HT1080 (cell line): ENCODE data around the gene CATSPERZ. TPM values are rescaled to one million over a fixed set of nuclear protein-coding genes. Genes with fewer than 3 reads are reported as not detected.
A peak's percentile ranks its signal among the peaks of the same experiment; 100 is the strongest.

Source experiments
- DNase-seq: peaks from one replicate; pipeline ENCODE4 v3.0.0-alpha.2; 2015; ENCODE audit warnings: low read depth
- total RNA-seq: library from RNA; depleted of rRNA; stranded (reverse); fragments of >200 nt; shearing (Covaris generic); gene quantifications from 2 replicates; pipeline ENCODE4 v1.2.3, GENCODE V29; 2014

CATSPERZ gene
- total RNA-seq, 1 experiment from 2014 or later: 1.2 TPM

DNA sequence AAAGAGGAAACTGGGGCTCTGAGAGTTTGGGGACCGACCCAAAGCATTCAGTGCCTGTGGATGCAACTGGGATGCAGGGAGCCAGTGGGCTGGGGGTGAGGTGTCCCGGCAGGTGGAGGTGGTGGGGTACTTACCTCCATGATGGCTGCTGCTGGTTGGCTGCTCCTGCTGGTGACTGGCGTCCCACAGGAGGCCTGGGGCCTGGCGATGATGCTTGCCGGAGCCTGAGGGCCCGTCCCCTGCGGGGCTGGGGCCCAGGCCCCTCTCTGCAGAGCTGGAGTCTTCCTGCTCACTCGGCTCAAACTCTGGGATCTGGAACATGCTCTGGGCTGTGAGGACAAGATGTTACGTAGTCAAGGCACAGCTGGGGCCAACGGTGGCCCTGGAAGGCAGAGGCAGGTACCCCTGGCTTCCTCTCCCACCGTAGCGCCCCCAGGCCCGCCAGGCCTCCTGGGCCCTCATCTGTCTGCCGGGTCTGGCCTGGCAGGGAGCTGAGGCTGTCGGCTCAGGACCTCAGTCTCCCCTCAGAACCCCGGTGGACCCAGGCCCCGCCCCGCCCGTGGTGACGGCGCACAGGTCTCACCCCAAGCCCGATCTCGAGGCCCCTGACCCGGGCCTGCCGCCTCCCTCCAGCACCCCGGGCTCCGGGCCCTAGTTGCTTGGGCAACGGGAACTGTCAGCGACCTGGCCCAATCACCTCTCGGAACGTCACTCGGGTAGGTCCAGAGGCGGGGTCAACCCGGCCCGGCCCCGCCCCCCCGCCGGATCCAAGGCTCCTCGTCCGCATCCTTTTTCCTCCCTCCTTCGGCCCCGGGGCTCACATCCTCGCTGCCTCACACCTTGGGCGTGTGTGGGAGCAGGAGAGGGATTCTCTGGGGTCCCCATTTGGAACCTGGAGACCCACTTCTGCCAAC lies 15.9 kb upstream of the CATSPERZ start, which contains the start of gene BAD:
TSS of gene BAD (minus strand) at position 618 of the 914 bp plus-strand sequence. CDS start at position 321, 297 bp downstream.
- peak; percentile 90 for DNase-seq

DNA sequence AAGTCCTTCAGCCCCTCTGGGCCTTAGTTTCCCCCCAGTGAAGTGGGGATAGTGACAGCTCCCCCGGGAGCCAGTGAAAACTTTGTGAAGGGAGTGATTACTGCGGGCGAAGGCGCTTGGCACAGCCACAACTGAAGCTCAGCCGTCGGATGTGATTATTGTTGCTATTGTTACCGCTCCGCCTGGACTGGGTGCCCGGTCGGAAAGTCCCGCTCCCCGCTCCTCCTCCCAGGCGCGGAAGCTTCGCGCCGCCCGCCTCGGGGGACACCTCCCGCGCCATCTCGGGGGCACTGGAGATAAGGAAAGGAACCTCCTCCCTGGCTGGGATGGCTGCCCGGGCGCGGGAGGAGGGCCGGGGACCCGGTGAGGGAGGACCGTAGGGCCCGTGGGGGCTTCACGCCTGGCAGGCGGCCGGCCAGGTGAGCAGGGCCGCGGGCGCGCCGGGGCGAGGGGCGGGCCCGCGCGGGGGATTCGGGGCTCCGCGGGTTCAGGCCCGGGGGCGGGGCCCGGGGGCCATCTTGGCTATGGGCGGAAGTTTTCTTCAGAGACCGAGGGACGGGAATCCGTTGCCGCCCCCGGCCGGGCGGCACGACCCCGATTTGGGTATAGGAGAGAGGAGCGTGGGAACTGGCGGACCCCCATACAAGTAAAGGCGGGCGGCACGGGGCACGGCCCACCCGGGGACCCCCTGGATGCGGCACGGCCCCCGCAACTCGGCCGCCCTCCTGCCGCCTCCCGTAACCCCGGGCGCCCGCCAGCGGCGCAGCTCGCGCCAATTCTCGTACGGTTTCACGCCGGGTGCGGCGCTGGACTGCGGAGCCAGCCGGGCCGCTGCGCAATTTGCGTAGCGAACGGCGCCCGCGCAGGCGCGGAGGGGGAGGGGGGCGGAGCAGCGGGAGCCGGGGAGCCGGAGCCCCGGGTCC lies 14.9 kb upstream of the CATSPERZ start, which contains the start of gene GPR137:
TSS of gene GPR137 (plus strand) at position 887 of the 923 bp plus-strand sequence. CDS start 677 bp downstream, outside the sequence.
- DNase-seq: peak; percentile 69

DNA sequence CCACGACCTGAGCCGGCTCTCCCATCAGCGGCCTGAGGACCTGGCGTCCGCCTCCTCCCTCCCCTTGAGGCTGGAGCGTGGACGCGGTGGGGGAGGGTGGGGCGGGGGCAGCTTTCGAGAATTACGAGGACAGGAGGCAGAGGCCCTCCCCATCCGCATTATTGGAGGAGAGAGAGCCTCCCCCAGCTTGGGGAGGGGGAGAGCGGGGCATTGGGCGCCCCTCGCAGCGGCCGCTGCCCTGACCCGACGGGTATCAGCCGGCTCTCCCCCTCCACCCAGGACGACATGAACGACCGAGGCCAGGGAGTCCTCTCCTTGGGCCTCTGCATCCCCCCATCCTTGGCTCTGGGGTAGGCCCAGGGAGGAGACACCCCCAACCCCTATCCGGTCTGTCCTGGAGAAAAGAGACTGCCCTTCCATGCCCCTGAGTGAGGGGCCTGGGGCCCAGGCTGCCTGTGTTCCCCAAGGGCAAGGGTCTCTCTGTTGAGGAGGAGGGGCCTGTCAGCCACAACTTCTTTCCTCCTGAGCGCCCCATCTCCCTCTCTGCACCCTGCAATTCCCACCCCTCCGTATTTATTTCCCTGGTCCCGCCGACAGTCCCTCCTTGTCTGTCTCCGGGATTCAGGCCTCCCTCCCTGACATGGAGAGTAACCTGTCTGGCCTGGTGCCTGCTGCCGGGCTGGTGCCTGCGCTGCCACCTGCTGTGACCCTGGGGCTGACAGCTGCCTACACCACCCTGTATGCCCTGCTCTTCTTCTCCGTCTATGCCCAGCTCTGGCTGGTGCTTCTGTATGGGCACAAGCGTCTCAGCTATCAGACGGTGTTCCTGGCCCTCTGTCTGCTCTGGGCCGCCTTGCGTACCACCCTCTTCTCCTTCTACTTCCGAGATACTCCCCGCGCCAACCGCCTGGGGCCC lies 14.0 kb upstream of the CATSPERZ start:
- peak; percentile 40 for DNase-seq

DNA sequence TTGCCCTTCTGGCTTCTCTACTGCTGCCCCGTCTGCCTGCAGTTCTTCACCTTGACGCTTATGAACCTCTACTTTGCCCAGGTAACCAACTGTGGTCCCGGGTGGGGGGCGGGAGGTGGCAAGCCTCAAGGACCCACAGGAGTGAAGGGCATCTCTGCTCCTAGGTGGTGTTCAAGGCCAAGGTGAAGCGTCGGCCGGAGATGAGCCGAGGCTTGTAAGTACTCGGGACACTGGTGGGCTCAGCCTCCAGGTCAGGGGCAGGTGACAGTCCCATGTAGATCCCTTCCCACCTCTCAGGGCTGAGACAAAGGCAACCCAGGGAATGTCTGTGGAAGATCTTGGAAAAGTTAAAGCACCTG lies 13.4 kb upstream of the CATSPERZ start:
- no peak for DNase-seq

DNA sequence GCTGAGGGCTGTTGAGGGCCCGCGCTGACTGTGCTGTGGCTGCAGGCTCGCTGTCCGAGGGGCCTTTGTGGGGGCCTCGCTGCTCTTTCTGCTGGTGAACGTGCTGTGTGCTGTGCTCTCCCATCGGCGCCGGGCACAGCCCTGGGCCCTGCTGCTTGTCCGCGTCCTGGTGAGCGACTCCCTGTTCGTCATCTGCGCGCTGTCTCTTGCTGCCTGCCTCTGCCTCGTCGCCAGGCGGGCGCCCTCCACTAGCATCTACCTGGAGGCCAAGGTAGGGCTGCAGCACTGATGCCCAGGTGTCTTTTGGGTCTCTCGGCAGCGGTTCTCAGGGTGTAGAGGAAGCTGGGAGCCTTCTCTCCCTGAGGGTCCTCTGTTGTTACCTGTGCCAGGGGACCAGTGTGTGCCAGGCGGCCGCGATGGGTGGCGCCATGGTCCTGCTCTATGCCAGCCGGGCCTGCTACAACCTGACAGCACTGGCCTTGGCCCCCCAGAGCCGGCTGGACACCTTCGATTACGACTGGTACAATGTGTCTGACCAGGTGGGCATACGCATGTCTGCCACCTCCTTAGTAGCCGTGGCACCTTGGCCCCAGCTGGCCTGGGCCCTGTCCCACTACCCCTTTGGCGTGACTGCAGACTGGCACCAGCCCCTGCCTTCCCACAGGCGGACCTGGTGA lies 12.3 kb upstream of the CATSPERZ start:
- DNase-seq: no peak

DNA sequence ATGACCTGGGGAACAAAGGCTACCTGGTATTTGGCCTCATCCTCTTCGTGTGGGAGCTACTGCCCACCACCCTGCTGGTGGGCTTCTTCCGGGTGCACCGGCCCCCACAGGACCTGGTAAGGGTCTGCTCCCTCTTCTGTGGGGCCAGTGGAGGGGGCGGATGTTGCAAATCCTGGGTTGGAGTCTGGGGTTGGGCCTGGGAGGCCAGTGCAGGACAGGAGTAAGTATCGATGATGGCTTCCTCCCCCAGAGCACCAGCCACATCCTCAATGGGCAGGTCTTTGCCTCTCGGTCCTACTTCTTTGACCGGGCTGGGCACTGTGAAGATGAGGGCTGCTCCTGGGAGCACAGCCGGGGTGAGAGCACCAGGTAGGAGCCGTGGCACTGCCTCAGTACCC lies 11.8 kb upstream of the CATSPERZ start:
- no peak for DNase-seq

DNA sequence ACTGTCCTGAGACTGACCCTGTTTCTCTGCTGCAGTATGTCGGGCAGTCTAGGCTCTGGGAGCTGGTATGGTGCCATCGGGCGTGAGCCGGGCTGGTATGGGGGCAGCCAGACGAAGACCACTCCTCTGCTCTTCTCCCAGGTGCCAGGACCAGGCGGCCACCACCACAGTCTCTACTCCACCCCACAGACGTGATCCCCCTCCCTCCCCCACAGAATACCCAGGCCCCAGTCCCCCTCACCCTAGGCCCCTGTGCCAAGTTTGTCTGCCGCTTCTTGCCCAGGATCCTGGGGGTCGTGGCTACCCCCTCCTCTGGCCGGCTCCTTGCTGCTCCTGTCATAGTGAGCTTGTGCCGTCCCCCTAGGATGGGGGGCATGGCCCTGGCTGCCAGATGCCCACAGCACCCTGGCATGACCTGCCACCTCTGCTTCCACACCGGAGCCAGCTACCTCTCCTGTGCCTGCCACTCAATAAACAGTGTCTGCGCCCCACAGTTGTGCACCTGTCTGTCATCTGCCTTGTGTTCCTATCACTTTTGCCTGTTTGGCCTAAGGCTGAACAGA lies 11.1 kb upstream of the CATSPERZ start:
- DNase-seq: no peak

DNA sequence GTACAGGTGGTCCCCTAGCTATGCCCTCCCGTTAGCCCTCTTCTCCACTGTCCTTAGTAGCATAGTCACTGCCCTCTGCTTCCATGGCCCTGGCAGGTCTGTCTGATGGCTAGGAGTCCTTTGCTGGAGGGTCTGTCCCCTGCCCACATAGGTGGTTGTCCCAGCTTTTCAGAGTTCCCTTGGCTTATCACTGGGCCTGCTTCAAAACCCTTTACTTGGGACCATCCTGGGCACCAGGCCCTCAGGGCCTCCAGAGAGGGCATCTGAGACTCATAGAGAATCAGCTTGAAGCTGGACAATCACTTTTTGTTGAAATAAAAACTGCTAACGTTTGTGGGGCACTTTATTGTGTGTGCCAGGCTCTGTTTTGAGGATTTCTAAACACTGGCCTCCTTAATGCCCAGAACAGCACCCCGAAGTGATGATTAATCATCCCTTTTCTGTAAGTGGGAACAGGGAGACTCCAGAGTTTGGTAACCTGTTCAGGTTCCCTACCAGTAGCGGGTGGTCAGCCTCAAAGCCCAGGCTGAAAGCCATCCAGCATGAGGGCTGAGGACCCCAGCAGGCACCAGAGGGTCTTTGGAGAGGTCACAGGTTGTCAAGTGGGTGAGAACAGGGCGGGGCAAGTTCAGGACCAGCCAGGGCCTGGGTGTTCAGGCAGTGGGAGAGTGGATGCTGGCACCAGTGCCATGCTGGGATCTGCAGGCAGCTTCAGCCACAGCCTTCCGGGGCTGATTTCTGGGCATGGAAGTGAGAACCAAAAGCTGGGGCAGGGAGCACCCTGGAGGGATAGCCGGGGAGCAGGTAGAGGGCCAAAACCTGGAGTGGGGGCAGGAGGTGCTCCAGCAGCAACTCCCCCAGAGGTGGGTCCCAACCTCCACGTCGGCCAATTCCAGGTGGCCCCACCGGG lies 9.6 kb upstream of the CATSPERZ start:
- no peak for DNase-seq

DNA sequence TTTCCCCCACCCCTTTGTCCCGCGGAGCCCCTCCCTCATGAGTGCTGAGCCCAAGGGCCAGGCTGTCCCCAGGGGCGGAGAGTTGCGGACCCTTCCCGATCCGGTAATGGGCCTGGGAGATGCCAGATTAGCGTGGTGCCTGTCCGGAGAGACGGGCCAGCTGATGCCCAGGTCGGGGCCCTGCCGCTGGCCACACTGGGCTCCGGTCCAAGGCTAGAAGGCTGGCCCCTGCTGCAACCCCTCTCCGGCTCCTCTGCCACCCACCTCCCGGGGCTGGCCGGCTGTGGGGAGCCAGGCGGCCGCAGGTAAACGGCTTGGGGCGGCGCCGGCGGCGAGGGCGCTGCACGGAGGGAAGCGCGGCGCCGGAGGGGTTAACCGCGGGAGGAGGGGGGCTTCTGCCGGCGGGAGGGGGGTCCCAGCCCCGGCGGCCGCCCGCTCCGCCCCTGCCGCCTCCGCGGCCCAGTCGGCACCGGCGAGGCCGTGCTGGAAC lies 8.9 kb upstream of the CATSPERZ start, which contains the start of gene KCNK4:
TSS of gene KCNK4 (plus strand) at position 41 of the 490 bp plus-strand sequence. CDS start 1,717 bp downstream, outside the sequence.
- DNase-seq: no peak

DNA sequence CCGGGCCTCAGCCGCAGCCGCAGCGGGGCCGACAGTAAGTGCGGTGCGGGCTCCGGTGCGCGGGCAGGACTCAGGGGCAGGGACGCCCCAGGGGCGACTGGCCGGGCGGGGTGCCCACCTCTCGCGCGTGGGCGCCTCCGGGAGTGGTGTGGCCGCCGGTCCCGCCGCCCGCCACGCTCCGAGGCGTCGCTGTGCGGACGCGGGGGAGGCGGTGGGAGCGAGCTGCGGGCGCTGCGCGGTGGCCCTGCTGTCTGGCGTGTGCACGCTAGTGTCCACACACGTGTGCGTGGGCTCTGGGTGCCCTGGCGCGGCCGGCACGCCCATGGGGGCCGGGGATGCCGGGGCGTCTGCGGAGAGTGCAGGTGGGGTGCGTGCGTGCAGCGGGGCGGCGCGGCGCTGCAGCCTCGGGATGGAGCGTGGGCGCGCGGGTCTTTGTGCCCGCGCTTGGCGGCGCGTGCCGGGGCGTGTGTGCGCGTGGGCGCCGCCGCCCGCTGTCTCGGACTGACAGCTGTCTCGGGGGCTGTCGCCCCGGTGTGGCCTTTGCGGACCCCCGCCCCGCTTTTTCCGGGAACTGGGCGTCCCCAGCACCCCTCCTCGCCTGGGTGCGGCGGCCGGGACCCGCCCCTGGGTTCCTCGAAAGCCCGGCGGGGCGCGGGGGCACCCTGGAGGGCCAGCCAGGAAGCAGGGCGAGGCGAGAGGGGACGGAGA lies 8.3 kb upstream of the CATSPERZ start:
- no peak for DNase-seq

DNA sequence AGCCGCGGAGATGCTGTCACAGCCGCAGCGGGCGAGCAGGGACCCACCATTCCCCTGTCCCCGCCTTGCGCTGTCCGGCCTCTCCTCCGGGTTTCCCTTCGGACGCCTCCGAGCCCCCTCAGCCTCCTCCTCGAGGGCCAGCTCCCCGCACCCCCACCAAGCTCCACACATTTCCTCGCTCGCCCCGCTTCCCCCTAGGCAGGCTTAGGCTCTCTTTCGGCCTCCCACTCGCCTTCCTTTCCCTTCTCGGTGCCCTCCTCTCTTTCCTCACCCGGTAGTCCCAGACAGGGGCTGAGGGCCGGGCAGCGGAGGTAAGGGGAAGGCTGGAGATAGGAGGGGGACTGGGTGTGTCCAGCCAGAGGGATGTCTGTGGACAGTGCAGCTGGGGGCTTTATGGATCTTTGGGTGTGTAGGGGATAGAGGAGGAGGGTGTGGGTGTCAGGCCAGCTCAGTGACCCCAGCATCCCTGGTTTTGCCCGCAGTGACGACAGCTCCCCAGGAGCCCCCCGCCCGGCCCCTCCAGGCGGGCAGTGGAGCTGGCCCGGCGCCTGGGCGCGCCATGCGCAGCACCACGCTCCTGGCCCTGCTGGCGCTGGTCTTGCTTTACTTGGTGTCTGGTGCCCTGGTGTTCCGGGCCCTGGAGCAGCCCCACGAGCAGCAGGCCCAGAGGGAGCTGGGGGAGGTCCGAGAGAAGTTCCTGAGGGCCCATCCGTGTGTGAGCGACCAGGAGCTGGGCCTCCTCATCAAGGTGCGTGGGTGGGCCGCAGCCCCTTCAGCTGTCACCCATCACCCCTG lies 7.5 kb upstream of the CATSPERZ start:
- DNase-seq: no peak

DNA sequence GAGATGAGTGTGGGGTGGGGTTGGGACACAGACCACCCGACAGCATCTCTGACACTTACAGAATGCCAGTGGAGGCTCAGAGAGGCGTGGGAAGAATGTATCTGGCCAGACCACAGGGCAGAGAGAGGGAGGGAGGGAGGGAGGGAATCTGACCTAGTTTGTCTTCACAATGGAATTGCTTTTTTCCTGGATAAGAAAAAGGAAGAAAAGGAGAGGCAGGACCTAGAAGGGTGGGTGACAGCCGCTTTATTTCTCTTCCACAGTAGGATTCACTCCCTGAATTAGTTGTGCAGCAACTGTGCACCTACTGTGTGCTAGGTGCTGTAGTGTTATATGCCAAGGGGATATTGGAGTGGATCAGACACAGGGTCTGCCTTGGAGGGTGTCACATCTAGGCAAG lies 5.4 kb upstream of the CATSPERZ start:
- no peak for DNase-seq

DNA sequence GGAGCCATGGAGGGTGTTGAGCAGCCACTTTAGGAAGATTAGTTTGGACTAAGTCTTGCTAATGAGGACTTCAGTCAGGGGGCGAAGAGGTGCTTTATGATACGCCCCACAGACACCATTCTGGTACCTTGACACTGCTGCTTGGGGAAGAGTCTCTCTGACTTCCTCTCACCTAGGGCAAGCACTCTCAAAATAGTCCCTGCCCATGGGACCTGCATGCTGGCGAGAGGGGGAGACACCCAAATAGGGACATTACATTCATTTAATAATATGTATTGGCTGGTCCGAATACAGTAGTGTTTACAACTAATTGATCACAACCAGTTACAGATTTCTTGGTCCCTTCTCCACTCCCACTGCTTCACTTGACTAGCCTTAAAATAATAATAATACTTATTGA lies 4.4 kb upstream of the CATSPERZ start:
- no peak for DNase-seq

DNA sequence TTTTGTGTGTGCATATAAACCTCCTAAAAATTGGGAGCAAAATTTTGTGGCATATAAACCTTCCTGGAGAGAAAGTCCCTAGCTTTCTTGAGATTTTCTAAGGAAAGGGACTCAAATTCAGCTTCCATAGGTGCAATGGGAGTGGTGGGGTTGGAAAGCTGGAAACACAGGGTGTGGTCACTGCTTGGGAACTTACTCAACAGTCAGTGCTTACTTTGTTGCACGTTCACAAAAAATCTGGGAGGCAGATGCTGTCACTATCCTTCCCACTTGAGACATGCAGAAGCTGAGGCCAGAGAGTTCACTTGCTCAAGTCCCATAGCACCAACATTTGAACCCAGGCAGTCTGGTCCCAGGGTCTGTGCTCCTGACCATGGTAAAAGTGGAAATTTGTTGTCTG lies 3.9 kb upstream of the CATSPERZ start:
- no peak for DNase-seq

DNA sequence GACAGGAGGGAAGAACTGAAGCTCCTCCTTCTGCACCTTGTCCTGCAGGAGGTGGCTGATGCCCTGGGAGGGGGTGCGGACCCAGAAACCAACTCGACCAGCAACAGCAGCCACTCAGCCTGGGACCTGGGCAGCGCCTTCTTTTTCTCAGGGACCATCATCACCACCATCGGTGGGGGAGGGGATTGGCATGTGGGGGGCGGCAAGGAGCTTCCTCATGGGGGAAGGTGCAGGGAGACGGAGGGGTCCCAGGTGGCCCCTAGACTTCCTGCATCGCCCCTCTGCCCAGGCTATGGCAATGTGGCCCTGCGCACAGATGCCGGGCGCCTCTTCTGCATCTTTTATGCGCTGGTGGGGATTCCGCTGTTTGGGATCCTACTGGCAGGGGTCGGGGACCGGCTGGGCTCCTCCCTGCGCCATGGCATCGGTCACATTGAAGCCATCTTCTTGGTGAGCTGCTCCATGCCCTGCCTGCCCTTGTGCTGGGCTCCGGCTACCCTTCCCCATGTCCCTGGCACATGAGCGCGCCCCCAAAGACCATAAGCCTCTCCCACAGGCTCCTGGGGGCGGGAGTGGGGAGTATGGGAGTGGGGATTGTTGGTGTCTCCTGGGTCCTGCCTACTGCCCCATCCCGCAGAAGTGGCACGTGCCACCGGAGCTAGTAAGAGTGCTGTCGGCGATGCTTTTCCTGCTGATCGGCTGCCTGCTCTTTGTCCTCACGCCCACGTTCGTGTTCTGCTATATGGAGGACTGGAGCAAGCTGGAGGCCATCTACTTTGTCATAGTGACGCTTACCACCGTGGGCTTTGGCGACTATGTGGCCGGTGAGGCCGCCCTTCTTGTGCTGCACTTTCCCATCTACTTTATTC lies 3.1 kb upstream of the CATSPERZ start:
- no peak for DNase-seq
